Stomach (tissue), 4 donors: ENCODE results near the gene TPH2.

Experiments
- CTCF ChIP-seq, 7 experiments: fragments of 450-650 bp in 4 of 7; fragments of 200-600 bp in 3 of 7; sonication (generic) in 3 of 7; IDR thresholded peaks; one replicate each; pipeline ENCODE4 v1.5.1; 2016 to 2019; ENCODE audit warnings: antibody characterized with exemption in 7 of 7, control low read depth in 2 of 7, mild to moderate bottlenecking in 1 of 7
- EP300 ChIP-seq: sonication (generic); formaldehyde crosslinking; IDR thresholded peaks from one replicate; pipeline ENCODE4 v1.6.1; 2017; ENCODE audit warnings: antibody characterized with exemption

DNA sequence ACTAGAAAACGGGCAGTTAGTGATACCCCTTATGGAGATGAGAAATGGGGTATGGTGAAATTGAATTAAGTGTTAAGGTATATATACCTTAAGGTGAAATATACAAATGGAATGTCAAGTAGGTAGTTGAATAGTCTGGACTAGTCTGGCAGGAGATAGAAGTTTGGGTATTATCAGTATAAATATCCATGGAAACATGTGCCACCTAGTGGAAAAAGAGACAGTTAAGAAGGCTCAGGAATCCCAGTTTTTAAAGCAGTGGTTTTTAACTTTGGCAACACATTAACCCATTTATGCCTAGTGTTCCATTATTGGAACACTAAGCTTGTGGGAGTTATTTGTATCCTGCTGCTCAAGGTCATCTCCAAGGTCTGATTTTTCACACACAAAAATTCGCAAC is 38.6 kb upstream of the TPH2 start:
- no peak for TF ChIP-seq EP300
- no peak for TF ChIP-seq CTCF (IDR thresholded peaks at IDR 0.05)
